Smooth muscle cell (in vitro differentiated cells): Measurements from ENCODE around the gene TBC1D17. TPM values are rescaled to one million over a fixed set of nuclear protein-coding genes. Genes with fewer than 3 reads are reported as not detected.

ENCODE experiments used
- DNase-seq: peaks from one replicate; lab custom pipeline; 2025; ENCODE audit not compliant: unreplicated experiment; lab: John Stamatoyannopoulos, UW
- H2AFZ ChIP-seq: fragments of 200-600 bp; sonication (generic); 2 replicates; pipeline ENCODE4 v1.6.0; 2016; ENCODE audit warnings: antibody characterized with exemption, low read depth, mild to moderate bottlenecking
- H3F3A ChIP-seq: fragments of 200-600 bp; sonication (generic); 2 replicates; pipeline ENCODE4 v1.6.0; 2017; ENCODE audit warnings: antibody characterized with exemption, low read depth
- H3K27ac ChIP-seq: fragments of 200-600 bp; sonication (generic); 2 replicates; pipeline ENCODE4 v1.5.1; 2016; ENCODE audit warnings: low read depth, mild to moderate bottlenecking
- H3K27me3 ChIP-seq: fragments of 200-600 bp; sonication (generic); 2 replicates; pipeline ENCODE4 v1.6.1; 2016; ENCODE audit warnings: low read depth, mild to moderate bottlenecking
- H3K36me3 ChIP-seq: fragments of 200-600 bp; sonication (generic); 2 replicates; pipeline ENCODE4 v1.5.1; 2016; ENCODE audit warnings: low read depth
- H3K4me1 ChIP-seq: fragments of 200-600 bp; sonication (generic); 2 replicates; pipeline ENCODE4 v1.5.1; 2016; ENCODE audit warnings: low read depth
- H3K4me2 ChIP-seq: fragments of 200-600 bp; sonication (generic); 2 replicates; pipeline ENCODE4 v1.6.0; 2016; ENCODE audit warnings: mild to moderate bottlenecking
- H3K4me3 ChIP-seq: fragments of 200-600 bp; sonication (generic); 2 replicates; pipeline ENCODE4 v1.5.1; 2016; ENCODE audit warnings: mild to moderate bottlenecking
- H3K79me2 ChIP-seq: fragments of 200-600 bp; sonication (generic); 2 replicates; pipeline ENCODE4 v1.6.0; 2016; ENCODE audit warnings: low read depth, mild to moderate bottlenecking
- H3K9ac ChIP-seq: fragments of 200-600 bp; sonication (generic); 2 replicates; pipeline ENCODE4 v1.6.0; 2016; ENCODE audit warnings: low read depth
- H3K9me3 ChIP-seq: fragments of 200-600 bp; sonication (generic); replicated peaks from 2 replicates; pipeline ENCODE4 v1.5.1; 2016; ENCODE audit warnings: low read depth
- H4K20me1 ChIP-seq: fragments of 200-600 bp; sonication (generic); 2 replicates; pipeline ENCODE4 v1.6.0; 2016; ENCODE audit warnings: low read depth
- WGBS: methylation state at CpG from one replicate; pipeline ENCODE4 v1.1.7; 2016; ENCODE audit warnings: low lambda C conversion rate; 5-methylcytosine and 5-hydroxymethylcytosine counted together
- polyA plus RNA-seq: library from polyadenylated mRNA; unstranded; fragments of >200 nt; fragmentation: Nextera tagmentation; extraction: Ambion mirVana; gene quantifications from 2 replicates; pipeline ENCODE4 v1.2.1, GENCODE V29; 2016
- total RNA-seq: library from RNA; depleted of rRNA; stranded (reverse); fragments of >200 nt; gene quantifications from 2 replicates; pipeline ENCODE4 v1.2.3, GENCODE V29; 2014
- TF ChIP-seq, protein P1 (sequence below): fragments of 200-600 bp; sonication (generic); IDR thresholded peaks from 2 replicates; pipeline ENCODE4 v1.5.1; 2017; ENCODE audit warnings: borderline replicate concordance, mild to moderate bottlenecking, antibody characterized with exemption; ENCODE audit not compliant: insufficient read depth, poor library complexity, severe bottlenecking

The TBC1D17 gene
- total and polyA plus RNA-seq, 2 experiments from 2014 or later = 9.2 to 41.8 TPM

DNA sequence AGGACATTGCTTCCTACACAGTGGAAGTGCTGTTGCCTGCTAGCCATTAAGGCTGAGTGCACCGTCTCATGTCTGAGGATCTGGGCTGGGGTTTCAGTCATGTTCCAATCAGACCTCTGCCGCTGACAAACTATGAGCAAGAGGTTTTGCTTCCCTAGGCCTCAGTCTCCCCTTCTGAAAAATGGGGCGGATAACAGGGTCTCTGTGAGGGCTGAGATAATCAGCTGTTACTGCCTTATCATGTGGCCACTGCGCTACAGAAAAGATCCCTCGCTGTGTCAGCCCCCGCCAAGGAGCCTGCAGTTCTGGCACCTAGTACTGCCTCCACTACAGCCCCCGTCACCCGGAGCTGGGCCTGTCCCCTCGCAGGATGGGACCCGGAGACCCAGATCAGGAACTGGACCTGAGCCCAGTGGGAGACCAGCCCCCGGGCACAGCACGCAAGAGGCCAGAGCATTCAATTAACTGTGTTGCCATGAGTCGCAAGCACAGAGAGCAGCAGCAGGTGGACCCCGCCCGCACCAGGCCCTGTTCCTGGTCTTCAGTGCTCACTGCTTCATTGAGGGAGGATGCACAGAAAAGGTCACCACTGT is 7.1 kb upstream of the TBC1D17 start:
- peaks cover 4% of the 10 kb centered on the region for H3F3A ChIP-seq

DNA sequence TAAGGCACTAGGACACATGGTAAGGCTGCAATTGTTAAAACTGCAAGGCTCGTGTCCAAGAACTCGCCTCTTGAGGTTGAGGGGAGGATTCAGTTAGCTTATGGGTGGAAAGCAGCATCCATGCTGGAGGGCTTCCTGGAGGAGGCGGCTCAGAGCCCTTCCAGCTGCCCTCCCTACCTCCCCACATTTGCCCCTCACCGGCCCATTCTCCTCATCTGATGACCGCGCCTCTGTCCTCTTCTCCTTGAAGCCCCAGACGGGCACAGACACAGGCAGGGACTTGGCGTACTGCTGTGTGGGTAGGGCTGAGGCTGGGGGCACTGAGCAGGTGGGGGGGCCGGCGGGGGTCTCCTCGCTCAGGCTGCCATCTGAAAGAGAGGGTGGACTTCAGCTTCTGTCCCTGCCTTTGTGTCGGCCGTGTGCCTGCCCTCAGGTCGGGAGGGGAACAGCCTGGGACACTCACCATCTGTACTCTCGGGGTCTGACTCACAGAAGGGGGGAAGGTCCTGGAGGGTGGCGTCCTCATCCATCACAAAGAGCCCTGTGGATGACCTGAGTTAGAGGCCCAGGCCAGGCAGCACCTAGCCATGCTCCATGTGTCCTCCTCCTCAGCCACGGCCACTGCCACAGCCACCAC is 6.0 kb upstream of the TBC1D17 start:
- no peak overlapping the region for H3K27ac ChIP-seq
- no peak overlapping the region for H2AFZ ChIP-seq
- peaks cover 17% of the 10 kb centered on the region for H3K4me1 ChIP-seq
- no peak overlapping the region for H3K9ac ChIP-seq
- no peaks in the 10 kb centered on the region for H3K9me3 ChIP-seq
- H3K27me3 ChIP-seq = no peaks in the 10 kb centered on the region
- TF ChIP-seq, protein P1, sequence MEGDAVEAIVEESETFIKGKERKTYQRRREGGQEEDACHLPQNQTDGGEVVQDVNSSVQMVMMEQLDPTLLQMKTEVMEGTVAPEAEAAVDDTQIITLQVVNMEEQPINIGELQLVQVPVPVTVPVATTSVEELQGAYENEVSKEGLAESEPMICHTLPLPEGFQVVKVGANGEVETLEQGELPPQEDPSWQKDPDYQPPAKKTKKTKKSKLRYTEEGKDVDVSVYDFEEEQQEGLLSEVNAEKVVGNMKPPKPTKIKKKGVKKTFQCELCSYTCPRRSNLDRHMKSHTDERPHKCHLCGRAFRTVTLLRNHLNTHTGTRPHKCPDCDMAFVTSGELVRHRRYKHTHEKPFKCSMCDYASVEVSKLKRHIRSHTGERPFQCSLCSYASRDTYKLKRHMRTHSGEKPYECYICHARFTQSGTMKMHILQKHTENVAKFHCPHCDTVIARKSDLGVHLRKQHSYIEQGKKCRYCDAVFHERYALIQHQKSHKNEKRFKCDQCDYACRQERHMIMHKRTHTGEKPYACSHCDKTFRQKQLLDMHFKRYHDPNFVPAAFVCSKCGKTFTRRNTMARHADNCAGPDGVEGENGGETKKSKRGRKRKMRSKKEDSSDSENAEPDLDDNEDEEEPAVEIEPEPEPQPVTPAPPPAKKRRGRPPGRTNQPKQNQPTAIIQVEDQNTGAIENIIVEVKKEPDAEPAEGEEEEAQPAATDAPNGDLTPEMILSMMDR = no peak
- no peaks in the 10 kb centered on the region for H3K36me3 ChIP-seq
- H3K4me3 ChIP-seq = no peak overlapping the region
- 94% methylated on average over 17 of the region's 17 CpGs for WGBS
- DNase-seq = no peak
- H4K20me1 ChIP-seq = peaks cover 2% of the 10 kb centered on the region
- no peak overlapping the region for H3K4me2 ChIP-seq
- H3K79me2 ChIP-seq = peaks cover 28% of the 10 kb centered on the region
- peaks cover 4% of the 10 kb centered on the region for H3F3A ChIP-seq

More for the DNA sequence above, 7.1 kb upstream of the TBC1D17 start:
- no peak for DNase-seq
- H3K27me3 ChIP-seq = no peaks in the 10 kb centered on the region
- H3K79me2 ChIP-seq = peaks cover 28% of the 10 kb centered on the region
- H3K36me3 ChIP-seq = no peaks in the 10 kb centered on the region
- H3K4me1 ChIP-seq = peaks cover 17% of the 10 kb centered on the region
- H4K20me1 ChIP-seq = peaks cover 6% of the 10 kb centered on the region
- peak overlapping the region; percentile 81 for H3K4me2 ChIP-seq
- peak overlapping the region; percentile 52 for H3K4me3 ChIP-seq
- 92% methylated on average over 15 of the region's 15 CpGs for WGBS
- no peaks in the 10 kb centered on the region for H3K9me3 ChIP-seq
- H3K9ac ChIP-seq = peak overlapping the region; percentile 66
- TF ChIP-seq, protein P1 = no peak
- H2AFZ ChIP-seq = no peak overlapping the region
- H3K27ac ChIP-seq = peak overlapping the region; percentile 72

DNA sequence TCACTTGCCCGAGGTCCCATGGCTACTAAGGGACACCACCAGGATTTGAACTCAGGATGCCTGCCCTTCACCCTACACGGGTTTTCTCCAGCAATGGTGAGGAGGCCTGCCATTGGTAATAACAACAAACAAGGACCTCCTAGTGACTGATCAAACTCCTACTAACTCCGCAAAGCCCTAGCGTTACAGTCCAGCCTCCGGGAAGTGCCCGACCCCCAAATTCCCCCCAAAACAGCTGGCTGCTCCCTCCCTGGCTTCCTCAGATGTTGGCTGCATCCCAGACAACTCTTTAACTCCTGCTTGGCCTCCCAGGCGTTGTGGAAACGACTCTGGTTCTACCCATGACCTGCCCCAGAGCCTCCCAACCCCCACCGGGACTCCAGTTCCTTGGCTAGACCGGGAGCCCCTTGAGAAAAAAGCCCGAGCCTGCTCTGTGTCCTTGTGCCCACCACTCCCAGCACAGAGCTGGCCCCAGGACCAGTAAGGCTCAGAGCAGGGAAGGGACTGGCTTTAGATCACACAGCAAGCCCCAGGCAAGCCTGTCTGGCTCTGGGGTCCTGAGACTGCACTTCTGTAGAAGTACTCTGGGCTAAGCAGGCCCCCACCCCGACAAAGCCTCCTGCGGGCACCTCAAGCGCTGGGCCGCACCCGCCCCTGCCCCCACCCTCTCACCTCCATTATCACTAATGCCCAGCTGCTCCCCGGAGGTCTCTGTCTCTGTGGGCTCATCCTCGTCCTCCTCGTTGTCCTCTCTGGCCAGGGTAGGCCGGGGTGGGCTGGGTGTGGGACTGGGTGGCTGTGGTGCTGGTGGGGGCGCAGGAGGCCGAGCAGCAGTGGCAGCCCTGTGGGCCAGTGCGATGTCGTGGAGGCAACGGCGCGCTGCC is 5.0 kb upstream of the TBC1D17 start:
- Histone ChIP-seq H3K9ac (no peak overlapping the region), H3K4me3 (no peak overlapping the region), H3K79me2 (peaks cover 25% of the 10 kb centered on the region), H3K4me2 (no peak overlapping the region), H2AFZ (no peak overlapping the region), H3K27ac (no peak overlapping the region), H3K4me1 (peaks cover 14% of the 10 kb centered on the region), H3K9me3 (no peaks in the 10 kb centered on the region), H3K27me3 (no peaks in the 10 kb centered on the region), H3F3A (peaks cover 4% of the 10 kb centered on the region), H4K20me1 (no peaks in the 10 kb centered on the region), H3K36me3 (no peaks in the 10 kb centered on the region)
- WGBS = 93% methylated on average over 17 of the region's 27 CpGs
- no peak for DNase-seq
- TF ChIP-seq, protein P1 = no peak
